CD4-positive, alpha-beta memory T cell (primary cell): Measurements from ENCODE around the gene MIPEP. TPM values are rescaled to one million over a fixed set of nuclear protein-coding genes. Genes with fewer than 3 reads are reported as not detected.

Source experiments
- CTCF ChIA-PET: fragments of 350-600 bp; sonication (Branson Sonifier 250); formaldehyde crosslinking; loops from one replicate; lab custom pipeline; 2021; ENCODE audit warnings: inconsistent platforms; ENCODE audit not compliant: partially characterized antibody; lab: Charles Lee
- POLR2A ChIA-PET: fragments of 350-600 bp; sonication (Branson Sonifier 250); formaldehyde crosslinking; loops from one replicate; lab custom pipeline; 2021; ENCODE audit not compliant: partially characterized antibody; lab: Charles Lee
- DNase-seq, 5 donors: peaks; one replicate each; pipeline versions ENCODE4 v3.0.0 to v3.0.0-alpha.2; 2020 to 2022; ENCODE audit warnings: mixed read lengths in 1 of 5
- H3K27ac ChIP-seq: one replicate; pipeline ENCODE4 v1.7.0; 2013; ENCODE audit warnings: low read depth, low read length
- H3K27me3 ChIP-seq: 2 replicates; pipeline ENCODE4 v1.7.0; 2013; ENCODE audit warnings: mild to moderate bottlenecking, low read length, moderate library complexity; ENCODE audit not compliant: insufficient read depth
- H3K36me3 ChIP-seq: 2 replicates; pipeline ENCODE4 v1.7.0; 2013; ENCODE audit warnings: mild to moderate bottlenecking, low read length, moderate library complexity; ENCODE audit not compliant: insufficient read depth
- H3K4me1 ChIP-seq: 2 replicates; pipeline ENCODE4 v1.7.0; 2013; ENCODE audit warnings: mild to moderate bottlenecking, low read length, moderate library complexity; ENCODE audit not compliant: insufficient read depth
- H3K4me3 ChIP-seq, 2 donors: one replicate each; pipeline ENCODE4 v1.7.0; 2013; ENCODE audit warnings: low read length in 2 of 2, mild to moderate bottlenecking in 1 of 2
- H3K9me3 ChIP-seq, 2 donors: one replicate each; pipeline ENCODE4 v1.7.0; 2013; ENCODE audit warnings: low read length in 2 of 2, control low read depth in 1 of 2; ENCODE audit not compliant: control insufficient read depth in 1 of 2
- H3K27ac Mint-ChIP-seq, 7 donors: one replicate each; pipeline ENCODE4 v1.8.0; 2020 to 2021; ENCODE audit warnings: mixed read lengths in 7 of 7, mild to moderate bottlenecking in 6 of 7, inconsistent platforms in 3 of 7, moderate library complexity in 3 of 7
- H3K27me3 Mint-ChIP-seq, 2 donors: one replicate each; pipeline ENCODE4 v1.8.0; 2020 to 2021; ENCODE audit warnings: mixed read lengths in 2 of 2
- H3K36me3 Mint-ChIP-seq, 2 donors: one replicate each; pipeline ENCODE4 v1.8.0; 2020 to 2021; ENCODE audit warnings: mixed read lengths in 2 of 2, inconsistent platforms in 1 of 2, mild to moderate bottlenecking in 1 of 2
- H3K4me1 Mint-ChIP-seq, 4 donors: one replicate each; pipeline ENCODE4 v1.8.0; 2020 to 2021; ENCODE audit warnings: mixed read lengths in 4 of 4, mild to moderate bottlenecking in 1 of 4
- H3K4me3 Mint-ChIP-seq, 8 donors: one replicate each; pipeline ENCODE4 v1.8.0; 2020 to 2021; ENCODE audit warnings: mixed read lengths in 8 of 8, mild to moderate bottlenecking in 7 of 8, moderate library complexity in 6 of 8, inconsistent platforms in 3 of 8
- H3K9me3 Mint-ChIP-seq, 8 donors: one replicate each; pipeline ENCODE4 v1.8.0; 2020 to 2021; ENCODE audit warnings: mixed read lengths in 8 of 8, mild to moderate bottlenecking in 5 of 8, inconsistent platforms in 3 of 8, moderate library complexity in 1 of 8
- intact Hi-C: fragments of 100-400 bp; cut with micrococcal nuclease; formaldehyde crosslinking; loops from one replicate; pipeline ENCODE4 v1.15.1; 2023
- polyA plus RNA-seq, 2 donors: library from polyadenylated mRNA; unstranded; fragments of 300-500 nt; fragmentation: Illumina TruSeq; gene quantifications; one replicate each; pipeline ENCODE4 v1.2.3, GENCODE V29; 2021
- total RNA-seq, 2 experiments: library from RNA; stranded (reverse); gene quantifications; one replicate each; pipeline ENCODE4 v1.2.3, GENCODE V29; 2021

MIPEP gene
- total and polyA plus RNA-seq, 4 experiments from 2014 or later = 8.8 to 16.4 (median 12.2) TPM

GRCh38 chr13:23709536-23709935, 179.7 kb downstream of the MIPEP start:
- no peaks in the 10 kb centered on the region for H3K4me1 Mint-ChIP-seq
- Histone ChIP-seq H3K4me3 (no peak overlapping the region), H3K27me3 (no peaks in the 10 kb centered on the region), H3K27ac (no peak overlapping the region), H3K9me3 (no peaks in the 10 kb centered on the region), H3K36me3 (no peaks in the 10 kb centered on the region), H3K4me1 (no peaks in the 10 kb centered on the region)
- no peaks in the 10 kb centered on the region for H3K36me3 Mint-ChIP-seq
- ChIA-PET POLR2A (no interaction called here), CTCF (interaction anchor here (1.0 kb wide), 1 partner anchor 19 kb away, joined by 4 read pairs; no protein-coding TSS in a partner anchor)
- H3K27ac Mint-ChIP-seq = no peak overlapping the region
- H3K4me3 Mint-ChIP-seq = peak overlapping the region in 1 of 8 donors; percentile 3
- H3K9me3 Mint-ChIP-seq = peaks cover 0 to 3% (median 0%) of the 10 kb centered on the region in 8 donors
- intact Hi-C loops = no loop called here
- peaks cover 0 to 2% of the 10 kb centered on the region in 2 donors for H3K27me3 Mint-ChIP-seq
- DNase-seq = no peak

- H3K4me1 Mint-ChIP-seq = no peaks in the 10 kb centered on the region
- H3K36me3 Mint-ChIP-seq = no peaks in the 10 kb centered on the region
- POLR2A ChIA-PET = no interaction called here
- H3K36me3 ChIP-seq = no peaks in the 10 kb centered on the region
- no peak for DNase-seq
- H3K4me1 ChIP-seq = no peaks in the 10 kb centered on the region
- H3K4me3 Mint-ChIP-seq = no peak overlapping the region
- peaks cover 0 to 3% (median 0%) of the 10 kb centered on the region in 8 donors for H3K9me3 Mint-ChIP-seq
- H3K9me3 ChIP-seq = no peaks in the 10 kb centered on the region
- H3K27me3 Mint-ChIP-seq = no peaks in the 10 kb centered on the region
- H3K27ac Mint-ChIP-seq = no peak overlapping the region
- intact Hi-C loops = no loop called here
- no peaks in the 10 kb centered on the region for H3K27me3 ChIP-seq
- no peak overlapping the region for H3K4me3 ChIP-seq
- CTCF ChIA-PET = interaction anchor here (1.7 kb wide), 1 partner anchor 240 kb away, joined by 7 read pairs; no protein-coding TSS in a partner anchor
- no peak overlapping the region for H3K27ac ChIP-seq
Measured at GRCh38 chr13:23707674-23708073, 181.5 kb downstream of the MIPEP start.

- Histone ChIP-seq H3K4me1 (no peaks in the 10 kb centered on the region), H3K9me3 (no peaks in the 10 kb centered on the region), H3K27ac (no peak overlapping the region), H3K4me3 (no peak overlapping the region), H3K36me3 (no peaks in the 10 kb centered on the region), H3K27me3 (no peaks in the 10 kb centered on the region)
- POLR2A ChIA-PET = no interaction called here
- DNase-seq = no peak
- H3K36me3 Mint-ChIP-seq = no peaks in the 10 kb centered on the region
- intact Hi-C loops = no loop called here
- H3K9me3 Mint-ChIP-seq = no peaks in the 10 kb centered on the region
- H3K4me1 Mint-ChIP-seq = no peaks in the 10 kb centered on the region
- H3K27me3 Mint-ChIP-seq = no peaks in the 10 kb centered on the region
- CTCF ChIA-PET = no interaction called here
- H3K27ac Mint-ChIP-seq = no peak overlapping the region
- no peak overlapping the region for H3K4me3 Mint-ChIP-seq
Measured at GRCh38 chr13:23705583-23705982, 183.6 kb downstream of the MIPEP start.

DNA sequence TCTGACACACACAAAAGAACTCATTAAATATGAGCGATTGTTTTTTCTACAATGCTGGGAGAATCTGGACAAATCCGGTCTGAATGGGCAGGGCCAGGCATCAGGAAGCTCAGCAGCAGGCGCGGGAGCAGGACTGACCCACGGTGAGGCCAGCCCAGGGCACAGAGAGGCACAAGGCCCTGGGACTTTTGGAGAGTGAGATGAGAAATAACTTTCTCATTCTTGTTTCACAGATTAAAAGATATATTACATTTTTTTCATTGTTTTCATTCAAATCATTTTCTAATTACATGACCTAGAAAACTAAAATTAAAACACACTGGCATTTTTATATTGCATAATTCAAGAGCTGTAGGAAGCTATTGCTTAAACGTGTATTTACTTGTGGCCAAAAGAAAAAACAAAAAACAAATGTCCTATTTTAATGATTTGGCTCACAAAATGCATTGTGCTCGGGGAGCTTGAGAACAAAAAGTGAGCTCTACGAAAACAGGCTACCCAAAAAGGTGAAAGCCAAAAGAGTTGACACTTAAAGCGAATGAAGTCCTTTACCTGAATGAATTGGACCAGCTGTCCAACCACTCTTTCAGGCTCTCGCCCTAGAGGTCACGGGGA, 185.8 kb downstream of the MIPEP start:
- Histone ChIP-seq H3K27ac (no peak overlapping the region), H3K4me1 (no peaks in the 10 kb centered on the region), H3K27me3 (peaks cover 3% of the 10 kb centered on the region), H3K4me3 (no peak overlapping the region), H3K9me3 (no peaks in the 10 kb centered on the region), H3K36me3 (no peaks in the 10 kb centered on the region)
- DNase-seq = no peak
- Mint-ChIP-seq H3K4me1 (no peaks in the 10 kb centered on the region), H3K4me3 (no peak overlapping the region), H3K36me3 (no peaks in the 10 kb centered on the region), H3K27ac (no peak overlapping the region), H3K9me3 (no peaks in the 10 kb centered on the region), H3K27me3 (no peaks in the 10 kb centered on the region)
- intact Hi-C loops = no loop called here
- ChIA-PET CTCF (no interaction called here), POLR2A (no interaction called here)

DNA sequence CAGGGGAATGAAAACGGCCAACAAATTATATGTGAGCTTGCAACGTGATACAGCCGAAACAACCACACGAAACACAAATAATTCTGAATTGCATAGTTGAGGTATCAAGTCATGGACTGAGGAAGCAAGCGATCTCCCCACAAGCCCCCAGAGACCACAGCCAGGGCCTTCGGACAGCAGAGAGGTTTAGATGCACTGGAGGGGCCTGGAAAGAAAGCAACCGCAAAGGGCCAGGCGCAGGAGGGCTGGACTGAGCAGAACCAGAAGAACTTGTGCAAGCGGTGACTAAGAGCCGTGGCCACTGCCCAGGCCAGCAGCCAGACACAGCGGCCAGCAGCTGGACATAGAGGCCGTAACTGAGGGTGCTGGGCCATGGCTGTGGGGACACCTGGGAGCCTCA, 187.6 kb downstream of the MIPEP start:
- peaks cover 0 to 1% of the 10 kb centered on the region in 2 donors for H3K27me3 Mint-ChIP-seq
- Histone ChIP-seq H3K4me1 (peaks cover 2% of the 10 kb centered on the region), H3K36me3 (no peaks in the 10 kb centered on the region), H3K9me3 (no peaks in the 10 kb centered on the region), H3K4me3 (no peak overlapping the region), H3K27me3 (peaks cover 3% of the 10 kb centered on the region), H3K27ac (no peak overlapping the region)
- ChIA-PET POLR2A (no interaction called here), CTCF (no interaction called here)
- no peak overlapping the region for H3K27ac Mint-ChIP-seq
- no peak overlapping the region for H3K4me3 Mint-ChIP-seq
- peaks cover 0 to under 1% (median 0%) of the 10 kb centered on the region in 8 donors for H3K9me3 Mint-ChIP-seq
- H3K4me1 Mint-ChIP-seq = peaks cover 0 to 11% (median 3%) of the 10 kb centered on the region in 4 donors
- no peak for DNase-seq
- no peaks in the 10 kb centered on the region for H3K36me3 Mint-ChIP-seq
- intact Hi-C loops = no loop called here

- no peaks in the 10 kb centered on the region for H3K36me3 Mint-ChIP-seq
- H3K27ac Mint-ChIP-seq = no peak overlapping the region
- peaks cover 6% of the 10 kb centered on the region for H3K4me1 ChIP-seq
- ChIA-PET POLR2A (no interaction called here), CTCF (no interaction called here)
- no peak overlapping the region for H3K27ac ChIP-seq
- H3K27me3 ChIP-seq = peaks cover 3% of the 10 kb centered on the region
- peaks cover 0 to 1% of the 10 kb centered on the region in 2 donors for H3K27me3 Mint-ChIP-seq
- no peaks in the 10 kb centered on the region for H3K9me3 ChIP-seq
- intact Hi-C loops = no loop called here
- H3K4me1 Mint-ChIP-seq = peaks cover 3 to 15% (median 7%) of the 10 kb centered on the region in 4 donors
- H3K36me3 ChIP-seq = no peaks in the 10 kb centered on the region
- DNase-seq = no peak
- H3K9me3 Mint-ChIP-seq = peaks cover 0 to 2% (median 0%) of the 10 kb centered on the region in 8 donors
- no peak overlapping the region for H3K4me3 Mint-ChIP-seq
- no peak overlapping the region for H3K4me3 ChIP-seq
Measured at GRCh38 chr13:23701186-23701585, 188.0 kb downstream of the MIPEP start.

GRCh38 chr13:23699271-23699670, 189.9 kb downstream of the MIPEP start:
- Histone ChIP-seq H3K36me3 (no peaks in the 10 kb centered on the region), H3K4me3 (no peak overlapping the region), H3K4me1 (peaks cover 10% of the 10 kb centered on the region), H3K27ac (no peak overlapping the region), H3K9me3 (no peaks in the 10 kb centered on the region), H3K27me3 (peaks cover 3% of the 10 kb centered on the region)
- CTCF ChIA-PET = interaction anchor here (0.8 to 1.3 kb wide), 2 partner anchors 11 to 19 kb away, joined by 3 read pairs; no protein-coding TSS in a partner anchor
- POLR2A ChIA-PET = no interaction called here
- Mint-ChIP-seq H3K27me3 (peaks cover 0 to 1% of the 10 kb centered on the region in 2 donors), H3K9me3 (peaks cover 0 to 2% (median 0%) of the 10 kb centered on the region in 8 donors), H3K36me3 (no peaks in the 10 kb centered on the region), H3K4me1 (peaks cover 6 to 26% (median 12%) of the 10 kb centered on the region in 4 donors), H3K27ac (no peak overlapping the region), H3K4me3 (no peak overlapping the region)
- intact Hi-C loops = loop anchor here (5.0 kb wide), 1 partner anchor 122 kb away; no protein-coding TSS in a partner anchor
- DNase-seq = no peak
